GM18505 (cell line): ENCODE results near the gene SHQ1.
"Not testable (repeated sequence)": the region's sequence is repeated elsewhere in the genome, so short reads cannot be mapped to it uniquely, and the experiment has no call there.

Experiments
- ATAC-seq: cut with Tn5 transposase; IDR thresholded peaks from one replicate; pipeline ENCODE4 v1.9.1; 2021; ENCODE audit not compliant: unreplicated experiment
- POLR2A ChIP-seq: IDR thresholded peaks from 4 replicates; pipeline ENCODE4 v1.6.1; 2011; ENCODE audit warnings: borderline replicate concordance; ENCODE audit not compliant: insufficient read depth, insufficient read length; ENCODE audit errors: extremely low read depth

Gene SHQ1

DNA sequence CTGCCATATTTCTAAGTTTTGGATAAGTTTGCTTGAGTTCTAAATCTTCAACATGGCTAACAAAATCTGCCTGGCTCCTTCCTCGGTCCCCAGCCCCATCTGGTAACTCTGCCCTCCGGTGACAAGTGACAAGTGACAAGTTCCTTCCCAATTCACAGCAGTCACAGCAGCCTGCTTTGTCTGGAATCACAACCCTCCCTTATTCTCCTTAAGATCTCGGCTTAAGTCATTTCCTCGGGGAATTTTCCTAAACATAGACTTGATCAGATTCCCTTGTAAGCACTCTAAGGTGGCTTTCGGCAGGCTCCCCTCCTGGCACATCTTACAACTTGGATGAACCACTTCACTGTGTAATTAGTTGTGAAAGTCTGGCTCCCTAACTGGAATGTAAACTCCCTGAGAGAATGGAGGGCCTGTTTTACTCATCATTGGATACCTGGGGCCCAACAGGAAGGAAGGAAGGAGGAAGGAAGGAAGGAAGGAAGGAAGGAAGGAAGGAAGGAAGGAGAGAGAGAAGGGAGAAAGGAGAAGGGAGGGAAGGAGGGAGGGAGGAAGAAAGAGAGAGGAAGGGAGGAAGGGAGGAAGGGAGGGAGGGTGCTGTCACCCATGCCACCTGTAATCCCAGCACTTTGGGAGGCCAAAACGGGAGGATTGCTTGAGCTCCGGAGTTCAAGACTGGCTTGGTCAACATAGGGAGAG, 126.4 kb downstream of the SHQ1 start:
- TF ChIP-seq POLR2A = no peak
- no peak for ATAC-seq

DNA sequence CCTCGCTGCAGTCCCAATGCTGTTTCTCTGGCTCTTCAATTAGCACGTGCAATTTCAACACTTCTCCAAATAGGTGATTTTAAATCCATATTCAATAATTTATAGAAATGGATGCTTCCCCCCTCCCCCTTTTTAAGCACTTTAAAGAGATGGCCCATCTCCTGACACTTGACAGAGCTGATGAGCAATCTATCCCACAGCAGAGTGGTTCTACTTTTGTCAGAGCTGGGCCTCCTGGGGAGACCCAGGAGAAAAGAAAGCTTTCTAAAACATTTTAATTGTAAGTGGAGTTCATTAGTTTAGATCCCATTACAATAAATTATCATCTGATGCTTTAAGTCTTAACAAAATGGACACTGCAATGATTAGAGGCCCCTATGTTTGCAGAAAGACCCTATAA, 127.7 kb downstream of the SHQ1 start:
- no peak for ATAC-seq
- no peak for TF ChIP-seq POLR2A

DNA sequence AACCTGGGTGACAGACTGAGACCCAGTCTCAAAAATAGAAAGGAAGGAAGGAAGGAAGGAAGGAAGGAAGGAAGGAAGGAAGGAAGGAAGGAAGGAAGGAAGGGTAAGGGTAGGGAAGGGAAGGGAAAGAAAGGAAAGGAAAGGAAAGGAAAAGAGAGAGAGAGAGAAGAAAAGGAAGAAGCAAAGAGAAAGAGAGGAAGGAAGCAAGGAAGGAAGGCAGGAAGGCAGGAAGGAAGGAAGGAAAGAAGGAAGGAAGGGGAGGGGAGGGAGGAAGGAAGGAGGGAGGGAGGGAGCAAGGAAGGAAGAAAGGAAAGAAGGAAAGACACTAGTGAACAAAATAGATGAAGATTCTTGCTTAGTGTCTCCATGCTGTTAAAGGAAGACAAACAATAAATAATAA, 129.1 kb downstream of the SHQ1 start:
- no peak for TF ChIP-seq POLR2A
- no peak for ATAC-seq

DNA sequence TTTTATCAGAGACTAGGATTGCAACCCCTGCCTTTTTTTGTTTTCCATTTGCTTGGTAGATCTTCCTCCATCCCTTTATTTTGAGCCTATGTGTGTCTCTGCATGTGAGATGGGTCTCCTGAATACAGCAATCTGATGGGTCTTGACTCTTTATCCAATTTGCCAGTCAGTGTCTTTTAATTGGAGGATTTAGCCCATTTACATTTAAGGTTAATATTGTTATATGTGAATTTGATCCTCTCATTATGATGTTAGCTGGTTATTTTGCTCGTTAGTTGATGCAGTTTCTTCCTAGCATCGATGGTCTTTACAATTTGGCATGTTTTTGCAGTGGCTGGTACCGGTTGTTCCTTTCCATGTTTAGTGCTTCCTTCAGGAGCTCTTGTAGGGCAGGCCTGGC, 134.1 kb downstream of the SHQ1 start:
- not testable (repeated sequence) for ATAC-seq

DNA sequence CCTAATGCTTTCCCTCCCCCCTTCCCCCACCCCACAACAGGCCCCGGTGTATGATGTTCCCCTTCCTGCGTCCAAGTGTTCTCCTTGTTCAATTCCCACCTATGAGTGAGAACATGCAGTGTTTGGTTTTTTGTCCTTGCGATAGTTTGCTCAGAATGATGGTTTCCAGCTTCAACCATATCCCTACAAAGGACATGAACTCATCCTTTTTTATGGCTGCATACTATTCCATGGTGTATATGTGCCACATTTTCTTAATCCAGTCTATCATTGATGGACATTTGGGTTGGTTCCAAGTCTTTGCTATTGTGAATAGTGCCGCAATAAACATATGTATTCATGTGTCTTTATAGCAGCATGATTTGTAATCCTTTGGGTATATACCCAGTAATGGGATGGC, 137.8 kb downstream of the SHQ1 start:
- ATAC-seq = not testable (repeated sequence)

DNA sequence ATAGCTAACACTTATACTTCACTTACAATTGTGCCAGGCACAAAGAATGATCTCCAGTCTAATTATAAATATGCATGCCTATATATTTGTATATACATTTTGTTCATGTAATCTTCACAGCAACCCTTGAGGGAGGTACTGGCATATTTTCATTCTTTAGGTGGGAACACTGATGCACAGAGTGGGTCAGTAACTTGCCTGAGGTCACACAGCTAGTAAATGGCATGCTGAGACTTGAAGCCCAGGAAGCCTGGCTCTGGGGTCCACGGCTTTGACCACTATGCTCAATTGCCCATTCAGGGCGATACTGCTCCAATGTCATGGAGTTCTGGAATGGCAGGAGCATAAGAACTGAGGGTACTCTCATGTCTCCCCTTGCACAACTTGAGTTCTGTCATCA, 139.8 kb downstream of the SHQ1 start:
- no peak for ATAC-seq
- TF ChIP-seq POLR2A = no peak

DNA sequence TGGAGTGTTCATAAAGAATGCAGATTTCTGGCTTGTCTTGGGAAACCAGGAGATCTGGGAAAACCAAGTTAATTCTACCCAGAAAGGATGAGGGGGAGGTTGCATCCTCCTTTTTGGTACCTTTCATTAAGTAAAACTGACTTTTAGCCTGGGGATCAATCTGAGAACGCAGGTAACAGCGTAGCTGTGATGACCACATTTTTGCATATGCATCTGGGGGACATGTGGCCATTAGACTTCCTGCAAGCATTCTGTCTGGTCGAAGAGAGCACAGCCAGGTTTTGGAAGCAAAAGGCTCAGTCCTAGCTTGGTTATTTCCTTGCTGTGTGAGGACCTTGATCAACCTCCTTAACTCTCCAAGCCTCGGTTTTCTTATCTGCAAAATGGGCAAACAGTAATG, 145.2 kb downstream of the SHQ1 start:
- ATAC-seq = no peak
- TF ChIP-seq POLR2A = no peak

DNA sequence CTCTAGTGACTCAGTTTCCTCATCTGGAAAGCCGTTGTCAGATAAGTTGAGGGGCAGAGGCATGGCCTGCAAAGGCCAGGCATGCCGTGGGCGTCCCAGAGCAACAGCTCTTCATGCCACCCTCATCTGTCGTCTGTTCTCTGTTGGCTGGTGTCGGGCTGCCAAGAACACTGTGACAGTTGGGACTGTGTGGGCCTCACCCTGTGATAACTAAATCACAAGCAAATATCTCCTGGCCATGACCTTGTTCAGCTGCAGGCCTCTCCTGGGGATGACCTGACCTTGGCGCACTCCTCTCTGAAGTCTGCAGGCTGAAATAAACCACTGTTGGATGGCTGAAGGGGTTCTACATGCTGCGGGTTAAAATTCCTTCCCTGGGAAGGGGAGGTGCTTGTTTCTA, 145.9 kb downstream of the SHQ1 start:
- no peak for TF ChIP-seq POLR2A
- ATAC-seq = no peak

DNA sequence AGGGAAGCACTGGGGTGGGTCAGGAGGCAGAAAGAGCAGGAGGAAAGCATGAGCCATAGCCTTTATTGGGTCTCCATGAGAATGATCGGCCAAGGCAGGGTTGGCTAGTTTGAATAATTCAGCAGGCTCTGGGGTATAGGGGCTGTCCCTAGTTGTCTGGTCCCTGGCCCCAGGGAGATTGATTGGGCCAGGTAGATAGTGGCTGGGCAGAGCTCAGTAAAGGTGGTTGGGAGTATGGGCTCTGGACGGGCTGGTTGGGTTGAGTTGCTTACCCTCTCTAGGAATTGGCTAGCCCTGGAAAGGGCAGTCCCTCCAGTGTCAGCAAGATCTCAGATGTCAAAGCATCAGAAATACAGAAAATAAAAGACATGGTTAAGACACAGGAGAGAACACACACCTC, 148.1 kb downstream of the SHQ1 start:
- TF ChIP-seq POLR2A = no peak
- no peak for ATAC-seq

DNA sequence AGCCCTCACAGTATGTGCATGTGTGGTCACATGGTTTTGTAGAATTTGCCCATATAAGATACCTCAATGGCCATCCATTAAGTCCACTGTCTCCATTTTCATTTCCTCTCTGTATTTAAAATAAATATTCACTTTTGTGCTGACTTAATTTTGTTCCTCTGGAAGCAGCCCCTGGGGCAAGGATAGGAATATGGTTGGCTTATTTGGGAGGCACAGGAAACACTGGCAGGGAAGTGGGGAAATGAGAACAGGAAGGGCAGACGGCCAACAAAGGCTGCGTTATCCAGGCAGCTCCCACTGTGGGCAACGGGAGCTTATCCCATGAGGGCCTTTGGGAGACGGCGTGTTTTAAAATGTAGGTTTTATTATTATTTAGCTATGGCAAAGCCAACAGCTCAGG, 148.6 kb downstream of the SHQ1 start:
- ATAC-seq = no peak
- TF ChIP-seq POLR2A = no peak
